HG02870 (cell line): ENCODE results near the gene EPHB6.
A peak's percentile ranks its signal among the peaks of the same experiment; 100 is the strongest.

Source experiments
- ATAC-seq: cut with Tn5 transposase; IDR thresholded peaks from one replicate; pipeline ENCODE4 v1.9.1; 2021; ENCODE audit warnings: mild to moderate bottlenecking, moderate library complexity; ENCODE audit not compliant: unreplicated experiment

The EPHB6 gene

GRCh38 chr7:142832417-142832816 is 22.5 kb upstream of the EPHB6 start:
- ATAC-seq: no peak

GRCh38 chr7:142833174-142834048 is 21.5 kb upstream of the EPHB6 start:
- peak; percentile 62 for ATAC-seq

- ATAC-seq: no peak
Measured at GRCh38 chr7:142835487-142835886, 19.4 kb upstream of the EPHB6 start.

DNA sequence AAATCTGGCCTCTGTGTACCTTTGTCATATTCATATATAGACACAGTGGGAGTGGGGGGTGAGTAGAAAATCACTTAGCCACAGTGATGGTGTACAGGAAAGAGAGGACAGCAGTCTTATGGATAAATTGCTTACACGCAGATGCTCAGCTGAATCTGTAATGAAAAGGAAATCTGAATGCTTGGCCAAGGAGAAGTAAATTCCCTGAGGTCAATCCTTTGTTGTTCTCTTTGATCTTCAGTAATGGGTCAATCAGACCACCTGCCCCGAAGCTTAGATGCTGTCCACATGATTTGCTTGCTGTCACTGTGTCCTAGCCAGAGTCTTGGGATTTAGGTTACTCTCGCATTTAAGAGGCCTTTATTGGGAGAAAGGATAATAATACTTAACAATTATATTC is 18.4 kb upstream of the EPHB6 start:
- ATAC-seq: no peak

DNA sequence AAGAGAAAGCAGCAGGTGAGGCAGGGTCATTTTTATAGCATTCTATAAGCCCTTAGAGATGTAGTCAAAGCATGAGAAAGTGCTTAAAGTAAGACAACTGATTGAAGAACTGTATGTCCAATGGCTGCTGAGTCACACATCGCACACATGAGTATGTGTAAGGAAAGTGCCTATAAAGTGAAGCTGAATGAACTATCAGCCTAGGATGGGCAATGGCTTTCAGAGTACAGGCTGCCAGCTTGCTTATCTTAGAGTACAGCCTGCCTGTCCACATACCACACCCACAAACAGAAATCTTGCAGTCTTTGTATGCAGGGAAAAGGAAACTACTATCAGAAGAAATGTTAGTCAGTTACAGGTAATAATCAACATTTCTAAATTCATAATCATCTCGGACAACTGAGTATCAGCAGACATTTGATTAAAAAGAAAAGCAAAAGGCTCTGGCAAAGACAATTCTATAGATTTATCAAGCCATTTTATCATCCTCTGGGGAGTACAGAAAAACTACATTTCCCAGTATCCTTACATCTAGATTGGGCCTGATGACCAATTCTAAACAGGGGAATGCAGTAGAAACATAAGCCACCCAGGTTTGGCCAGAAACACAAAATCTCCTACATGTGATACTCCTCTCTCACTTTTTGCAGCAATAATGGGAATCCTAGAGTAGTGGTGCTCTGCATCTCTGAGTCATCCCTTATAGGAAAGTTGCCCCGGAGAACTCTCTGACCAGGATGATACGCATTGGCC is 16.2 kb upstream of the EPHB6 start:
- ATAC-seq: no peak

- no peak for ATAC-seq
Measured at GRCh38 chr7:142842251-142842766, 12.6 kb upstream of the EPHB6 start.

GRCh38 chr7:142847353-142847752 is 7.5 kb upstream of the EPHB6 start:
- ATAC-seq: no peak

DNA sequence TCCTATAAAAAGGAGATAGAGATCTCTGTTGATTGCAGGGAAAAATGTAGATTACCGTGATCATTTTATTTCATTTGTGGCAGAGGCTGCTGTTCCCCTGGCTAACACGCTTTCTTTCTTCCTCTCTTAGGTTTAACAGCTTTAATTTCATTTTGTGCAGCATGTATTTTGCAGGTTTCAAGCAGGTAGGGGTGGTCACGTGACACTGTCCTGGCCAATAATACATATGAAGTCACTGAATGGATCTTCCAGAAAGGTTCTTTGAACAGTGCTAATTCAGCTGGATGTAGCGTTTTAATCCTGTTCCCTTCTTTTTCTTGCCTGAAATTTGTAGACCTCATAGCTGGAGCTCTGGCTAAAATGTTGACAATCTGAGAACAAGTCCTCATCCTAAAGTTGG is 3.6 kb upstream of the EPHB6 start:
- ATAC-seq: no peak

DNA sequence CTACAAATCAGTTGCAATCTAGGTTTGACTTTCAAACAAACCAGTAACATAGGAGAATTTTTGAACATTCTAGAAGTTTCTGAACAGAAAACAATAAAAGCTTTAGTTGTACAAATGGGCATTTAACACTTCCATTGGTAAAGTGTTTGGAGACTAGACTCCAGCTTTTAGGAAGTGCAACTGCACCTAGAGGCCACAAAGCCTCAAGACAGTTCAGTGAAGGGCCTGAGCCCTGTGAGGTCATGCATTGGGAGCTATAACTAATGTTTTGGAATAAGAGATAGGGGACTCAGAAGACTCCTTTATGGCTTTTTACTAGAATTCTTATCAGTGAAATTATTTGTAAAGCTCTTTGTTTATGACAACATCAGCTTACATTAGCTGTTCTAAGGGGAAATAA is 3.0 kb upstream of the EPHB6 start:
- ATAC-seq: no peak

DNA sequence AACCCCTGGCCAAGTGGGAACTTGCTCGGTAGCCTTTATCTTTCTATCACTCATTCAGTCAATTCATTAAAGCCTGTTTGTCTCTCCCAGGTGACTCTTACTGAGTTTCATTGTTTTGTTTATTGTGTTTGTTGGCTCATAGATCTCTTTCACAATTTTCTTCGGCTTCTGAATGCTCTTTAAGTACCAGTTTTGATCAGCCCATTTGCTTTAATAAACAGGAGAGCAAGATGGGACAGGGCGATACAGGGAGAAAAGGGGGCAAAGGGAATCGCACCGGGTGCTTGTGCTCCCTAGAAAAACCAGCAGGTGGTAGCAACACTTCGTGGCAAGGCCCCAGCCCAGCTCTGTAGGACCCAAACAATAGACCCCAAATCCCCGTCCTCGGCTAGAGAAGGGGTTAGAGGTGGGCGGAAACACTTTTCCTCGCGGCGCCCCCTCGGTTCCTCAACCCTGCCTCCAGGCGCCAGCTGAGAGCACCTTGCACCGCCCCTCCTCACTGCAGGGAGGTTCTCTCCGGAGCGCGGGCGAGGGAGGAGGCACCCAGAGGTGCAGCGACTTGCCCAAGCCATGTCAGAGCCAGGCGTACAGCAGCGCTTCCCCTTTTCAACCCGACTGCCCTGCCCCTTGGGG is 1.0 kb upstream of the EPHB6 start:
- ATAC-seq: peak; percentile 81

GRCh38 chr7:142855114-142855743 is 353 bp downstream of the EPHB6 start:
- peak; percentile 4 for ATAC-seq

DNA sequence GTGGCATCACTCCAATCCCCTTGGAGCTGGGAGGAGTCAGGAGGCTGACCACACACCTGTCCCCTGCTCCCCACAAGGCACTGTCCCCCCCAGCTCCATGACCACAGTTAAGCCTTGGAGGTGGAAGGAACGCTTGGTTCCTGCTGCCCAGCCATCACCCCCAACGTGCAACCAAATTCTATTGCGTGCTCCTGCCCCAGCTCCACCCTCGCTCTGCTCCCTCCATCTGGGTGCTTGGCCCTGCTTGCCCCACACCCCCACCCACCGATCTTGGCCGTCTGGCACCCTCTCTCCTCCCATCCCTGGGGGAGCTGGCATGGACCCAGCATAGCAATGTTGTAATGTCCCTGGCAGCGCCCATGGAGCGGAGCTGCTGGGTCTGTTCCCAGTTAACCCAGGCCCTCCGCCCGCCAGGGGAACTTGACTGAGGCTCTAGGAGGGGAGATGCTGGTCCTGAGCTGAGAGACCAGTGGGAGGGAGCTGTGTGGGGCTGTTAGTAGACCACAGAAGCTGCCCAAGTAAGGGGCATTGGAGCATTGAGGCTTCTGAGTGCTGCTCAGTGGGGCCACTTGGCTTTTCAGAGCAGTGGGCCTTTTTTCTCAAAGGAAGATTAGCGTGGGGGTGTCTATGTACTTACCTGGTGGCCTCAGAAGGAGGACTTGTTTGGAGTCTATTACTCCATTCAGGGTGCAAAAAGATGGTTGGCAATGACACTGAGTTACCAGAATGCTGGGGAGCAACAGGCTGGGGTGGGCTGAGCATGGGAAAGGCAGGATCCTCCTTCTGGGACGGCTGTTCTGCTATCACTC is 1.1 kb downstream of the EPHB6 start:
- no peak for ATAC-seq

DNA sequence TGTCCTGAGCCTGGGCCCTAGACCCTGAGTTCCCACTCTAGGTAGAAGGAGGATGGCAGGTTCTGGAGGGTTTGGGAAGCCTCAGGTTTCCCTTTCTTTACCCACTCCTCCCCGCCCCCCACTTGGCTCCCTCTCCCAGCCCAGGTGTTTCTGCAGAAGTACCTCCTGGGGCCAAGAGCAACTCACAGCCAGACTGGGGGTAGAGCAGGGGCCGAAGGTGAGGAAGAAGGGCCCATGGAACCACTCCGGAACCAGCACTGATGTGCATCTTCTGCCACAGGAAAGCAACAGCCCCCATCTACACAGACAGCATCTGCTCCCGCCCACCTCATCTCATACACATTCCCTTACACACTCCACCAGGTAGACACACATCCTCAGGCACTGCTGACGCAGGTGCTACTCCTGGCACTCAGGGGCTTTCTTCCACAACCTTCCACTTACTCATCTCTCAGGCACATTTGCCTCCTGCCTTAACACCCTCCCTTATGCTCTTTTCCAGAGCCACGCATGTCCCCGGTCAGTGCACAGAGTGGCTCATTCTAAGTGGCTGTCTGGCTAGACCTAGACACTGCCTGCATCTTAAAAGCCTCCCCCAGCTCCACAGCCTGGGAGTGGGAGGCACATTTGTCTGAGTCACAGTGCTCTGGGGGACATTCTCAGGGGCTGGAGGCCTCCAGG is 1.8 kb downstream of the EPHB6 start:
- no peak for ATAC-seq

DNA sequence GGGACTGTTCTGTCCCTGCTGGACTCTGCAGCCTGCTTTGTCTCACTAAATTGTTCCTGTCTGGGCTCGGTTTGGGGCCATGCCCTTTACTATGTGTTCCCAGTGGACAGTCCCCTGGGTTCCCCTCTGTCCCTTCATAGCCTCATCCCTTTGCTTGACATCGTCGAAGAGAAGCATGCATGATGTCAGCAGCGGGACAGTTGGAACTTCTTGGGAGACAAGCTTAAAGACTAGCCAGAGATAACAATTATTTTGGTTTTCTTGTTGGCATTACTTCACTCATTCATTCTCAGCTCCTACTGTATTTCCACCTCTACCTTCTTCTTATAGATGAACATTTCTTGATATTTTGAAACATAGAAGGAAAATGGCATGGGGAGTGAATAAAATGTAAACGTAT is 2.7 kb downstream of the EPHB6 start:
- no peak for ATAC-seq

DNA sequence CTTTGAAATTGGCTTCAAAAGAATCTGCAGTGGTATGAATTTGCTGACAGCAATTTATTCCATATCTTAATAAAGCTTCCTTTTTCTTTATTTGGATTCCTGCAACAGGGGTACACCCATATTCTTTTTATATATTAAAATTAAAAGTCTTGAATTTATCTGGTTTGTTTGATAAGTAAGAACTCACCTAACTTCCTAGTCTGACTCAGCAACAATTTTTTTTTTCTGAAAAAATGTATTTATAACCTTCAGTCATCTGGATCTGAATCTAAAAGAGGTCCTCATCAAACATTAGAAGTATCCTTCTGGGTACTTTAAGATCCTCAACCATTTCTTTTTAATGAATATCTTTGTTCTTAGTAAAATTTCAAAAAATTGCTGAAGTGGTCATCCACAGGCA is 4.5 kb downstream of the EPHB6 start:
- ATAC-seq: no peak

DNA sequence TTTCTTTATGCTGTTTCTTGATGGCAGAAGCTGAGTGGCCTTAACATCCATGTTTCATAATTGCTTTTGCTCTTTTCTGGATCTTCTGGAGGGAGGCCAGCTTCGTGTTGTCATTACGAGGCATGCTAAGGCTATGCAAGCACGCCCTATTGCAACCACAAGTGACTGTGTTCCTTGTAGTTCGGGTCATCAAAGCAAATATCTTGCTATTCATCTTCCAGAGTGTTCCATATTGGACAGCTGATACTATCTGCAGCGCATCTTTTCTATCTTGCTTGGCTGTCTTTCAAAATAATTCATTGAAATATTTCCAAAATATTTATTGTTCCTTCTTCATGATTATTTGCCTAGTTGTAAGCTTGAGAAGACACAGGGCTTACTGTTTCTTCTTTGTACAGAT is 5.0 kb downstream of the EPHB6 start:
- ATAC-seq: no peak

GRCh38 chr7:142860968-142861367 is 6.1 kb downstream of the EPHB6 start:
- no peak for ATAC-seq

DNA sequence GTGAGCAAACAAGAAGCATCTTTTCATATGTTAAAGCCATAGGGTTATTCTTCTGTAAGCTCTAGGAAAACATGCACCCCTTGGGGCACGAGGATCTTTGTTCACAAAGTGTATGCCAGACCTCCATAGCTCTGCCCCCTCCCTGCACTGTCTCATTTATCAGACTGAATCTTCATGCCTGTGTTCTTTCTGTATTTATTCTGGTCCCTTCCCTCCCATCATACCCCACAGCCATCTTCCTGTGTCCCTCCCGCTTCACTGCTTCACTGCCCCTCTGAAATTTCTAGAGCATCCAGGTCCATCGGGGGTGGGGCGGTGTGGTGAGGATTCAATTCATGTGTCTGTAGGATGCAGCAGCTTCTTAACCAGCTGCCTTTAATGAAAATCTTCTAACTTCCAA is 7.5 kb downstream of the EPHB6 start:
- no peak for ATAC-seq

DNA sequence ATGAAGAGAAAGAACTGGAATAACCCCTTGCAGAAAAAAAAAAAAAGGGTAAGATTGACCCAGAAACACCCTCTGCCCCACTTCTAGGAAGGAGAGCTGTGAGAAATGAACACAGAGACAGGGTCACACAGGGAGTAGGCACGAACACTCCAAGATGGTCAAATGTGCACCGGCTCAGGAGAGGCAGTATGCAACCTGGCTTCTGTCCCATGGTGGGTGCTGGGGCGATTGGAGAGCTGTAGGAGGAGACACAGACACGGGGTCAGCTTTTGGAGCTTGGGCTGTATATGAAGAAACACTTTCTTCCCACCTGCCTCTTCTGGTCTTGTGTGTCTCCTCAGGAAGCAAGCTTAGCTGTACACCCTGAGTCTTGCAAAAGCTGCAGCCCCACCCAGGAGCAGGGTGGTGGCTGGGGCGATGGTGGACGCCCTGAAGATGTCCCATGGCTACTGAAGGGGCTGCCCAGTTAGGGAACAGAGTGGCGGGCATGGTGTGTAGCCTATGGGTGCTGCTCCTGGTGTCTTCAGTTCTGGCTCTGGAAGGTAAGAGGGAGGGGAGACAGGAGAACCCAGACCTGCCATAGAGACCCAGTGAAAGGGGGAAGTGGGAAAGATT is 8.0 kb downstream of the EPHB6 start:
- no peak for ATAC-seq
